ENCODE data around the gene RHOH. TPM values are rescaled to one million over a fixed set of nuclear protein-coding genes. Genes with fewer than 3 reads are reported as not detected.

Gene RHOH
- total RNA-seq, 1 experiment from 2014 or later: not detected

GRCh38 chr4:40212674-40213527 is 16.1 kb downstream of the RHOH start:
- no peak overlapping the region for H3K4me3 Mint-ChIP-seq (ENCODE audit: unreplicated experiment)
- H3K36me3 Mint-ChIP-seq (ENCODE audit: insufficient read depth, unreplicated experiment): no peaks in the 10 kb centered on the region
- ChIA-PET CTCF (interaction anchor here (0.6 to 0.7 kb wide), 2 partner anchors 49 to 97 kb away, joined by 3 read pairs; no protein-coding TSS in a partner anchor), POLR2A (no interaction called here)
- intact Hi-C loops (cut with micrococcal nuclease): no loop called here
- no peak for TF ChIP-seq CTCF (IDR thresholded peaks at IDR 0.05; ENCODE audit: unreplicated experiment)
- no peak overlapping the region for H3K27ac Mint-ChIP-seq (ENCODE audit: low read depth, unreplicated experiment)
- no peaks in the 10 kb centered on the region for H3K27me3 Mint-ChIP-seq (ENCODE audit: insufficient read depth, unreplicated experiment)
- peaks cover 18% of the 10 kb centered on the region for H3K4me1 Mint-ChIP-seq (ENCODE audit: insufficient read depth, unreplicated experiment)
- no TSS peak for BruUV-seq (replicated peaks)
- no peaks in the 10 kb centered on the region for H3K9me3 Mint-ChIP-seq (ENCODE audit: unreplicated experiment)
- no peak for DNase-seq (ENCODE audit: unreplicated experiment)

DNA sequence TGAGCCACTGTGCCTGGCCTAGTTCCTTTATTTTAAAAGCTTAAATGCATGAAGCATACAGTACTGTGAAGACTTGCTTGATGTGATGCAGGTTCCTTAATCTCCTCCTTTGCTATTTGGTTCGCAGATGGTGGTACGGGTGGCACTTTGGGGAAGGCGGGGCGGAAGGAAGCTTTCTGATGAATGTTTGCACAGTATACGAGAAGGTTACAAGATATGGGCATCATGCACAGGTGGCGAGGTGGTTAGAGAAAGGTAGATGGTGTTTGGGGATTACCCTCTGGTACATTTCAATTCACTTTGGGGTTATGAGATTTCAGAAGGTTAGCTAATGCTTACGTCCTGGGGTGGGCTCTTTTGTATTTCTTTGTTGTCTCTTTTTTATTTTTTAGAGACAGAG is 17.2 kb downstream of the RHOH start:
- peaks cover 18% of the 10 kb centered on the region for H3K4me1 Mint-ChIP-seq (ENCODE audit: insufficient read depth, unreplicated experiment)
- POLR2A ChIA-PET: no interaction called here
- BruUV-seq (replicated peaks): no TSS peak
- H3K36me3 Mint-ChIP-seq (ENCODE audit: insufficient read depth, unreplicated experiment): no peaks in the 10 kb centered on the region
- no peak overlapping the region for H3K4me3 Mint-ChIP-seq (ENCODE audit: unreplicated experiment)
- CTCF ChIA-PET: interaction anchor here (0.6 kb wide), 1 partner anchor 474 kb away, joined by 5 read pairs; no protein-coding TSS in a partner anchor
- TF ChIP-seq CTCF (IDR thresholded peaks at IDR 0.05; ENCODE audit: unreplicated experiment): no peak
- H3K27me3 Mint-ChIP-seq (ENCODE audit: insufficient read depth, unreplicated experiment): no peaks in the 10 kb centered on the region
- H3K27ac Mint-ChIP-seq (ENCODE audit: low read depth, unreplicated experiment): no peak overlapping the region
- intact Hi-C loops (cut with micrococcal nuclease): no loop called here
- H3K9me3 Mint-ChIP-seq (ENCODE audit: unreplicated experiment): no peaks in the 10 kb centered on the region
- no peak for DNase-seq (ENCODE audit: unreplicated experiment)

GRCh38 chr4:40214661-40215418 is 18.0 kb downstream of the RHOH start:
- no peak for DNase-seq (ENCODE audit: unreplicated experiment)
- H3K4me3 Mint-ChIP-seq (ENCODE audit: unreplicated experiment): no peak overlapping the region
- no peaks in the 10 kb centered on the region for H3K27me3 Mint-ChIP-seq (ENCODE audit: insufficient read depth, unreplicated experiment)
- POLR2A ChIA-PET: no interaction called here
- CTCF ChIA-PET: interaction anchor here (0.6 kb wide), 1 partner anchor 473 kb away, joined by 5 read pairs; no protein-coding TSS in a partner anchor
- no peaks in the 10 kb centered on the region for H3K9me3 Mint-ChIP-seq (ENCODE audit: unreplicated experiment)
- intact Hi-C loops (cut with micrococcal nuclease): no loop called here
- BruUV-seq (replicated peaks): no TSS peak
- H3K4me1 Mint-ChIP-seq (ENCODE audit: insufficient read depth, unreplicated experiment): peaks cover 18% of the 10 kb centered on the region
- TF ChIP-seq CTCF (IDR thresholded peaks at IDR 0.05; ENCODE audit: unreplicated experiment): no peak
- H3K27ac Mint-ChIP-seq (ENCODE audit: low read depth, unreplicated experiment): no peak overlapping the region
- no peaks in the 10 kb centered on the region for H3K36me3 Mint-ChIP-seq (ENCODE audit: insufficient read depth, unreplicated experiment)

- Mint-ChIP-seq H3K9me3 (ENCODE audit: unreplicated experiment) (no peaks in the 10 kb centered on the region), H3K36me3 (ENCODE audit: insufficient read depth, unreplicated experiment) (no peaks in the 10 kb centered on the region), H3K27ac (ENCODE audit: low read depth, unreplicated experiment) (no peak overlapping the region), H3K27me3 (ENCODE audit: insufficient read depth, unreplicated experiment) (no peaks in the 10 kb centered on the region), H3K4me3 (ENCODE audit: unreplicated experiment) (no peak overlapping the region), H3K4me1 (ENCODE audit: insufficient read depth, unreplicated experiment) (peaks cover 12% of the 10 kb centered on the region)
- intact Hi-C loops (cut with micrococcal nuclease): no loop called here
- no peak for TF ChIP-seq CTCF (IDR thresholded peaks at IDR 0.05; ENCODE audit: unreplicated experiment)
- CTCF ChIA-PET: no interaction called here
- DNase-seq (ENCODE audit: unreplicated experiment): no peak
- POLR2A ChIA-PET: no interaction called here
- no TSS peak for BruUV-seq (replicated peaks)
These were observed 20.0 kb downstream of the RHOH start for GRCh38 chr4:40216622-40217366.

All from MCF 10A (cell line).